ENCODE measurements around the gene ADAMTSL2. TPM values are rescaled to one million over a fixed set of nuclear protein-coding genes. Genes with fewer than 3 reads are reported as not detected.

The ADAMTSL2 gene
- total RNA-seq, 4 donors from 2014 or later = 0.34 to 0.75 (median 0.57) TPM

GRCh38 chr9:133597316-133597957, 62.9 kb downstream of the ADAMTSL2 start:
- no peak for TF ChIP-seq CTCF (IDR thresholded peaks at IDR 0.05; ENCODE audit: low read depth)

- TF ChIP-seq CTCF (IDR thresholded peaks at IDR 0.05; ENCODE audit: low read depth) = no peak
Observed at GRCh38 chr9:133598978-133599377, 64.5 kb downstream of the ADAMTSL2 start.

GRCh38 chr9:133599470-133600173, 65.1 kb downstream of the ADAMTSL2 start:
- no peak for TF ChIP-seq CTCF (IDR thresholded peaks at IDR 0.05; ENCODE audit: low read depth)

- no peak for TF ChIP-seq CTCF (IDR thresholded peaks at IDR 0.05; ENCODE audit: low read depth)
Observed at GRCh38 chr9:133600739-133601138, 66.2 kb downstream of the ADAMTSL2 start.

- no peak for TF ChIP-seq CTCF (IDR thresholded peaks at IDR 0.05; ENCODE audit: low read depth)
Observed at GRCh38 chr9:133601746-133602145, 67.2 kb downstream of the ADAMTSL2 start.

GRCh38 chr9:133602277-133602676, 67.8 kb downstream of the ADAMTSL2 start:
- no peak for TF ChIP-seq CTCF (IDR thresholded peaks at IDR 0.05; ENCODE audit: low read depth)

GRCh38 chr9:133603135-133603927, 68.8 kb downstream of the ADAMTSL2 start:
- no peak for TF ChIP-seq CTCF (IDR thresholded peaks at IDR 0.05; ENCODE audit: low read depth)

Data from subcutaneous adipose tissue (tissue), 4 donors.